Stimulated activated CD4-positive, alpha-beta T cell treated with anti-CD3 and anti-CD28 coated beads, Interleukin-2, amount 100 ng/mL, for 48 hours (primary cell): ENCODE measurements around the gene TUFT1.

ENCODE experiments used
- DNase-seq, 2 donors: peaks; one replicate each; pipeline ENCODE4 v3.0.0-alpha.2; 2020

Gene TUFT1

DNA sequence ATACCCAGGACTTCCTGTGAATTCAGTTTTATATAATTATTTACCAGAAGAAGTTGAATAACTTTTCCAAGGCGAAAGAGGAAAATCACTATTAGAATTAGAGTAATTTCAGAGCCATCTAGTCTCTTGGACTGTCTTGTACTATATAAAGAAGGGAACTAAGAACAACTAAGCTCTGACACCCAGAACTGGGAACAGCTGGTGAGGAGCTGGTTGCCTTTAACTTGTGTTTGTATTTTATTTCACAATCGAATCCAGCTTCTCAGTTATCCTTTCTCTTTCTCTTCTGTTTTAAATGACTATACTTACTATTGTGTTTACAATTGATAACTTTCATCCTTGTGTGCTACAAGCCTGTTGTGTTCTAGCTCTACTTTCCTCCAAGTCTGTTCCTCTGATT, 80.2 kb downstream of the TUFT1 start:
- no peak for DNase-seq

DNA sequence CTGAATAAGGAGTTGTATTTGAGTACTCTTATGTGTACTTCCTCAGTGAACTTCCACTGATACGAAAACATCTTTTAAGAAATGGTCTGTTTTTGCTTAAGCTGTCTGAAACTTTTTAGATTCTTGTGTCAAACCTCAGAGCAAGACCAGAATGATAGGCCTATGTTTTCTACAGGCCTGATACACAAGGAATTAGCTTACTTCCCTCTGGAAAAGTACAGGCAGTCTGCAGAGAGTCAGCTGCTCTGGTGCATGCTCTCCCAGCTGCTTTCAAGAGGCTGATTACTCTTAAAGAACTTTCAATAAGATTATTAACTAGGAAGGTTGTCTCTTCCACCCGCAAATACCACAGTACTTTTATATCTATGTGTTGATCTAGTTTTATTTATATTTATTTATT, 81.2 kb downstream of the TUFT1 start:
- no peak for DNase-seq

DNA sequence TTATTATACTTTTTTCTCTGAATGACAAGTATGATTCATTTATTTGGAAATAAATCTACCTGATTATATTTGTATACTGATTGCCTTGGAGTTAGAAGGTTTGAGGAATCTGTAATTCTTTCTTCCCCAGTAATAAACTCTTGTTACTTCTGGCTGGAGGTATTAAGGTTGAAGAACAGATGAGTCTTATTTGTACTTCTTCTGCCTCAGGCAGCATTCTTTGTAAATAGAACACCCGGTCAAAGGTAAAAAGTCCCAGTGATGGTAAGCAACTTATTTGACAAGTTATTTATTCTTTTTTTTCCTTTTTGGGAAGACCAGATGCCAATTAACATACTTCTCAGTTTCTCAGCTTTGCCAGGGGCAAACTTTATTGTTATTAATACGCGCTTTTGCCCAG, 84.7 kb downstream of the TUFT1 start:
- DNase-seq: no peak

DNA sequence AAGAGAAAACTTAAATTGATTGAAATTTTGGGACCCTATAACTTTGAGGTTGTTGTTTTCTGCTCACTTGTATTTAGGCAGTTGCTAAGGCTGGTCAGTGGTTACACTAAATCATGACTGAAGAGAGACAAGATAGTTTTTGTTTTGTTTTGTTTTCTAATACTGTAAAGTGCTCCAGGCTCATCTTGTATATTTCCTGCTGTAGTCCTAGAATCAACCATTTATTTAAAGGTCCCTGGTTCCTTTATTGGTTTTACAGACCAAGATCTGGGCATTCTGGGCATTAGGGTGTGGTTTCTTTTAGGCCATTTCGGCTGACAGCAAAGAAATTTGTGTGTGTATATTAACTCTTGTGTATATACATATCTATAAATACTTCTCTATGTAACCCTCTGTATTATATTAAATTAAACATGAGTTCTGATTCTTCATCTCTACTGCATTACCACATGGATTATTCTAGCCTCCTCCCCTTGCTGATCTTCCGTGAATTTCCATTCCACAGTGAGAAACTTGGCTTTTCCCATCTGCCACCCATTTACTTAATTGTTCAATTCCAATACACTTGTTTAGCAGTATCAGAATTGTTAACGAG, 86.7 kb downstream of the TUFT1 start:
- DNase-seq: no peak

DNA sequence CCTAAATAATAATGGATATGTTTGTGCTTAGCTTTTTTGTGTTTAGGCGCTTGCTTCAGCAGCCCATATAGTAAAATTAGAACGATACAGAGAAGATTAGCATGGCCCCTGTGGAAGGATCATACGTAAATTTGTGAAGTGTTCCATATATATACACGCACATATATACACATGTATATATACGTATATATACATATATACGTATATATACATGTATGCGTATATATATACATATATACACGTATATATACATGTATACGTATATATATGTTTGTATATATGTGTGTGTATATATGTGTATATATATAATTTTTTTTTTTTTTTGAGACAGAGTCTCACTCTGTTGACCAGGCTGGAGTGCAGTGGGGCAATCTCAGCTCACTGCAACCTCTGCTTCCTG, 89.2 kb downstream of the TUFT1 start:
- DNase-seq: no peak
